MM.1S (cell line): ENCODE results near the gene CUEDC2.

Experiments
- EZH2 ChIP-seq: fragments of 300-600 bp; sonication (generic); optimal IDR thresholded peaks from 2 replicates; pipeline ENCODE3; 2017; ENCODE audit warnings: low read depth, mild to moderate bottlenecking, antibody characterized with exemption, low read length, mixed read lengths
- TF ChIP-seq, protein P1 (sequence below): fragments of 300-600 bp; sonication (generic); IDR thresholded peaks from 2 replicates; pipeline ENCODE4 v1.5.1; 2016; ENCODE audit warnings: antibody characterized with exemption, low read length, mixed read lengths

DNA sequence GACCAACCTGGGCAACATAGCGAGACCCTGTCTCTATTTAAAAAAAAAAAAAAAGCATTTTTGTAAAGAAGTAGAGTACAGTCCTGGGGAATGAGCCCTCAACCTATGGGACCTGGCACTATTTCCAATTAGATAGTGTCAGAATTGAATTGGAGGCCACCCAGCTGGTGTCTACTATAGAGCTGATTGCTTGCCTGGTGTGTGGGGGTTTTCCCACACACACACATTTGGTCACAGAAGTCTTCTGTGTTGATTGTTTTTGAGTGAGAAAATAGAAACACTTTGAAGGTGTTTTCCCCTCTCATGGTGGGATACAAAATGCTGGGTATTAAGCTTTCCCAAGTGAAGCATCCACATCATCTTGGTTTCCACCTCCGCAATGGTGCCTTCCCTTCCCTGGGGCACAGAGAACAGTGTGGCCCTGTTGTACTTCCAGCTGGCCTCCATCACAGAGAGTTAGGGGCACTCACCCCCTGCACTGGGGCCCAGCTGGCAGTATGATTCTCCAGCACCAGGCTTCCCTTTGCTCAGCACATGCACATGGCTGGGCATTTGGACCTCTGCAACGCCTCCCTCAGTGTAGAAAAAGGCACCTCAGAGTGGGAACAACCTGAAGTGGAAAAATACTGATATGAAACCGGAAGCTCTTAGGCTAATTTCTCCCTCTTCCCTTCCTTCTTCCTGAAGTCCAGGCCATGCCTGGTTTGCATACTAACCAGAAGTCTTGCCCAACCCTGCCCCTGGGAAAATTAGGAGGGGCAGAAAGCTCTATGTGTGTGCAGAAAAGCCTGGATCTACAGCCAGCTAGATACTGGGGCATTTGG, 47.6 kb downstream of the CUEDC2 start:
- TF ChIP-seq, protein P1, sequence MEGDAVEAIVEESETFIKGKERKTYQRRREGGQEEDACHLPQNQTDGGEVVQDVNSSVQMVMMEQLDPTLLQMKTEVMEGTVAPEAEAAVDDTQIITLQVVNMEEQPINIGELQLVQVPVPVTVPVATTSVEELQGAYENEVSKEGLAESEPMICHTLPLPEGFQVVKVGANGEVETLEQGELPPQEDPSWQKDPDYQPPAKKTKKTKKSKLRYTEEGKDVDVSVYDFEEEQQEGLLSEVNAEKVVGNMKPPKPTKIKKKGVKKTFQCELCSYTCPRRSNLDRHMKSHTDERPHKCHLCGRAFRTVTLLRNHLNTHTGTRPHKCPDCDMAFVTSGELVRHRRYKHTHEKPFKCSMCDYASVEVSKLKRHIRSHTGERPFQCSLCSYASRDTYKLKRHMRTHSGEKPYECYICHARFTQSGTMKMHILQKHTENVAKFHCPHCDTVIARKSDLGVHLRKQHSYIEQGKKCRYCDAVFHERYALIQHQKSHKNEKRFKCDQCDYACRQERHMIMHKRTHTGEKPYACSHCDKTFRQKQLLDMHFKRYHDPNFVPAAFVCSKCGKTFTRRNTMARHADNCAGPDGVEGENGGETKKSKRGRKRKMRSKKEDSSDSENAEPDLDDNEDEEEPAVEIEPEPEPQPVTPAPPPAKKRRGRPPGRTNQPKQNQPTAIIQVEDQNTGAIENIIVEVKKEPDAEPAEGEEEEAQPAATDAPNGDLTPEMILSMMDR = no peak
- no peak for TF ChIP-seq EZH2
